H1 (cell line): ENCODE results near the gene F5.
A peak's percentile ranks its signal among the peaks of the same experiment; 100 is the strongest.

ENCODE experiments used
- ASH2L ChIP-seq: fragments of 200-600, 300-600 bp; sonication (generic); IDR thresholded peaks from one replicate; pipeline ENCODE4 v1.7.1; 2017; ENCODE audit warnings: low read length
- CBX5 ChIP-seq: fragments of 300-800, 300-1000 bp; sonication (generic); IDR thresholded peaks from 2 replicates; pipeline ENCODE4 v1.7.1; 2016; ENCODE audit warnings: antibody characterized with exemption, low read length, low read depth
- CEBPB ChIP-seq: IDR thresholded peaks from 2 replicates; pipeline ENCODE4 v1.6.1; 2012; ENCODE audit warnings: low read depth, low read length
- JUN ChIP-seq: IDR thresholded peaks from 2 replicates; pipeline ENCODE4 v1.6.1; 2011; ENCODE audit warnings: low read depth, mild to moderate bottlenecking, improper control_type of control experiment, low read length
- JUND ChIP-seq: IDR thresholded peaks from 2 replicates; pipeline ENCODE4 v1.6.1; 2011; ENCODE audit warnings: mild to moderate bottlenecking, improper control_type of control experiment, low read length
- NRF1 ChIP-seq: IDR thresholded peaks from 2 replicates; pipeline ENCODE4 v1.6.1; 2011; ENCODE audit warnings: mild to moderate bottlenecking, low read depth, low read length, improper control_type of control experiment
- POLR2A ChIP-seq, 2 experiments: IDR thresholded peaks; 1 replicate in 1 of 2; 2 replicates in 1 of 2; pipeline ENCODE4 v1.6.1; 2011; ENCODE audit warnings: low read depth in 2 of 2, low read length in 2 of 2, mild to moderate bottlenecking in 2 of 2; ENCODE audit errors: control extremely low read depth in 1 of 2
- POLR2AphosphoS5 ChIP-seq: IDR thresholded peaks from 2 replicates; pipeline ENCODE4 v1.6.1; 2011; ENCODE audit warnings: low read depth, low read length
- TF ChIP-seq, protein P1 (sequence below): IDR thresholded peaks from 2 replicates; pipeline ENCODE4 v1.6.1; 2011; ENCODE audit warnings: low read depth, mild to moderate bottlenecking, low read length; ENCODE audit not compliant: insufficient read depth
- TF ChIP-seq, protein P2 (sequence below), 3 experiments: IDR thresholded peaks; 1 replicate in 2 of 3; 2 replicates in 1 of 3; pipeline versions ENCODE4 v1.5.1 to v1.6.1; 2011; ENCODE audit warnings: low read length in 3 of 3, mild to moderate bottlenecking in 3 of 3, inconsistent platforms in 2 of 3, low read depth in 1 of 3, moderate library complexity in 1 of 3; ENCODE audit not compliant: insufficient read depth in 1 of 3; ENCODE audit errors: control extremely low read depth in 1 of 3
- TF ChIP-seq, protein P3 (sequence below): IDR thresholded peaks from 2 replicates; pipeline ENCODE4 v1.6.1; 2011; ENCODE audit warnings: low read length, improper control_type of control experiment
- TF ChIP-seq, protein P4 (sequence below): IDR thresholded peaks from 2 replicates; pipeline ENCODE4 v1.6.1; 2012; ENCODE audit warnings: inconsistent platforms

DNA sequence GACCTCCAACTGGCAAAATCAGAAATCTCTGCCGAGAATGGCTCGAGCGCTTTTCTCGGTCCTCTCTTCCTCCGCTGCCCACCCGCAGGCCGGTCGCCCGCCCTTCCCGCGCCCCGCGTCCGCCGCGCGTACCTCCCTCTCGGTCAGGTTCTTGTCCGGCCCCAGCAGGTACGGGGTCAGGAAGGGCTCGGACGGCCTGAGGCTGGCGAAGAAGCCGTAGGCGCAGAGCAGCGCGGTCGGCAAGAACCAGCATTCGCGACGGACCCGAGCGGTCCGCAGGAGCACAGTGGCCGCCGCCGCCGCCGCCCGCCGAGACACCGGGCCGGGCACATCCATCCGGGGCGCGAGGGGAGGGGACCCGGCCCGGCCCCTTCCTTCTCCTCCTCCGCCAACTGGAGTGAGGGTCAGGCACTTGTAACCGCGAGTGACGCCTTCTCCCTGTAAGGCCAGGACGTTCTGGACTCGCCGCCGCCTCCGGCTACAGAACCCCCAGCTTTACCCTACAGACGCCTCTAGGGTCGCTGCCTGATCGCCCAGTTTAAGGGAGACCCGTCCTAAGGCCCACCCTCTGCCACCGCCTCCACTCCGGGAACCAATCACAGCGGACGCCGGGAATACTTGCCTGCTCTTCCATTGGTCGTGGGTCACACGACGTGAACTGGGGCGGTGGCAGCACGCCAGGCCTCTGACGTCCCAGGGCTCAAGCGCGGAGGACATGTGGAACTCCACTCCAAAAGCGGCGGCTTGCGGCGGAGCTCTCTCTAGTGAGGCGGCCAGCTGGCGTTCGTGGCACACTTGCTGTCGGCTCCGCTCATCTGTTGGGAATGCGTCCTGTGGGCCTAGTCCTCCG lies 100.6 kb downstream of the F5 start, which contains the start of gene SLC19A2:
- TF ChIP-seq, protein P1, sequence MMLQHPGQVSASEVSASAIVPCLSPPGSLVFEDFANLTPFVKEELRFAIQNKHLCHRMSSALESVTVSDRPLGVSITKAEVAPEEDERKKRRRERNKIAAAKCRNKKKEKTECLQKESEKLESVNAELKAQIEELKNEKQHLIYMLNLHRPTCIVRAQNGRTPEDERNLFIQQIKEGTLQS: no peak
- TF ChIP-seq CEBPB (no peak), CBX5 (no peak), ASH2L (peak; percentile 54), POLR2A (IDR thresholded peaks at IDR 0.05; ENCODE audit: control extremely low read depth in 1 of 2, low read depth in 2 of 2, low read length in 2 of 2) (peak; percentile 70 to 97), POLR2AphosphoS5 (peak; percentile 96), NRF1 (no peak), JUND (no peak), JUN (no peak)
- TF ChIP-seq, protein P2, sequence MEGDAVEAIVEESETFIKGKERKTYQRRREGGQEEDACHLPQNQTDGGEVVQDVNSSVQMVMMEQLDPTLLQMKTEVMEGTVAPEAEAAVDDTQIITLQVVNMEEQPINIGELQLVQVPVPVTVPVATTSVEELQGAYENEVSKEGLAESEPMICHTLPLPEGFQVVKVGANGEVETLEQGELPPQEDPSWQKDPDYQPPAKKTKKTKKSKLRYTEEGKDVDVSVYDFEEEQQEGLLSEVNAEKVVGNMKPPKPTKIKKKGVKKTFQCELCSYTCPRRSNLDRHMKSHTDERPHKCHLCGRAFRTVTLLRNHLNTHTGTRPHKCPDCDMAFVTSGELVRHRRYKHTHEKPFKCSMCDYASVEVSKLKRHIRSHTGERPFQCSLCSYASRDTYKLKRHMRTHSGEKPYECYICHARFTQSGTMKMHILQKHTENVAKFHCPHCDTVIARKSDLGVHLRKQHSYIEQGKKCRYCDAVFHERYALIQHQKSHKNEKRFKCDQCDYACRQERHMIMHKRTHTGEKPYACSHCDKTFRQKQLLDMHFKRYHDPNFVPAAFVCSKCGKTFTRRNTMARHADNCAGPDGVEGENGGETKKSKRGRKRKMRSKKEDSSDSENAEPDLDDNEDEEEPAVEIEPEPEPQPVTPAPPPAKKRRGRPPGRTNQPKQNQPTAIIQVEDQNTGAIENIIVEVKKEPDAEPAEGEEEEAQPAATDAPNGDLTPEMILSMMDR (IDR thresholded peaks at IDR 0.05; ENCODE audit: control extremely low read depth in 1 of 3, insufficient read depth in 1 of 3, low read depth in 1 of 3, low read length in 3 of 3): peak; percentile 26 to 49 (median 32)
- TF ChIP-seq, protein P3, sequence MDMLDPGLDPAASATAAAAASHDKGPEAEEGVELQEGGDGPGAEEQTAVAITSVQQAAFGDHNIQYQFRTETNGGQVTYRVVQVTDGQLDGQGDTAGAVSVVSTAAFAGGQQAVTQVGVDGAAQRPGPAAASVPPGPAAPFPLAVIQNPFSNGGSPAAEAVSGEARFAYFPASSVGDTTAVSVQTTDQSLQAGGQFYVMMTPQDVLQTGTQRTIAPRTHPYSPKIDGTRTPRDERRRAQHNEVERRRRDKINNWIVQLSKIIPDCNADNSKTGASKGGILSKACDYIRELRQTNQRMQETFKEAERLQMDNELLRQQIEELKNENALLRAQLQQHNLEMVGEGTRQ: 0 out of 2 replicates have a peak, but pooled peaks have one; percentile 12
- TF ChIP-seq, protein P4, sequence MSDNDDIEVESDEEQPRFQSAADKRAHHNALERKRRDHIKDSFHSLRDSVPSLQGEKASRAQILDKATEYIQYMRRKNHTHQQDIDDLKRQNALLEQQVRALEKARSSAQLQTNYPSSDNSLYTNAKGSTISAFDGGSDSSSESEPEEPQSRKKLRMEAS: peak; percentile 94
